Uterus (tissue), 4 donors: ENCODE data around the gene PLA2G2D. TPM values are rescaled to one million over a fixed set of nuclear protein-coding genes. Genes with fewer than 3 reads are reported as not detected.

ENCODE experiments used
- DNase-seq, 2 donors: peaks; one replicate each; pipeline ENCODE4 v3.0.0-alpha.2; 2019 to 2020
- H3K27ac ChIP-seq, 2 donors: fragments of 200-600 bp; sonication (generic); 1 replicate in 1 of 2; 2 replicates in 1 of 2; pipeline ENCODE4 v1.5.1; 2016 to 2018
- H3K27me3 ChIP-seq, 2 donors: fragments of 200-600 bp; sonication (generic); one replicate each; pipeline ENCODE4 v1.5.1; 2018 to 2019; ENCODE audit warnings: control low read depth in 1 of 2
- H3K36me3 ChIP-seq, 2 donors: fragments of 200-600 bp; sonication (generic); one replicate each; pipeline ENCODE4 v1.5.1; 2019; ENCODE audit warnings: control low read depth in 1 of 2
- H3K4me1 ChIP-seq, 2 donors: fragments of 200-600 bp; sonication (generic); one replicate each; pipeline ENCODE4 v1.5.1; 2018 to 2019; ENCODE audit warnings: control low read depth in 1 of 2
- H3K4me3 ChIP-seq, 2 donors: fragments of 200-600 bp; sonication (generic); 1 replicate in 1 of 2; 2 replicates in 1 of 2; pipeline ENCODE4 v1.5.1; 2018 to 2019; ENCODE audit warnings: mild to moderate bottlenecking in 1 of 2
- H3K9me3 ChIP-seq, 2 donors: fragments of 200-600 bp; sonication (generic); one replicate each; pipeline ENCODE4 v1.5.1; 2019; ENCODE audit warnings: control low read depth in 1 of 2
- POLR2A ChIP-seq, 2 donors: fragments of 450-650 bp; IDR thresholded peaks; one replicate each; pipeline ENCODE4 v1.6.1; 2016; ENCODE audit warnings: antibody characterized with exemption in 2 of 2, mild to moderate bottlenecking in 1 of 2, moderate library complexity in 1 of 2
- intact Hi-C: fragments of 100-400 bp; cut with DNase I; formaldehyde crosslinking; loops from one replicate; pipeline ENCODE4 v1.15.1; 2023; ENCODE audit warnings: low total_unique reads
- total RNA-seq, 4 donors: library from RNA; depleted of rRNA in 3 of 4; stranded (reverse); fragments of >200 nt in 3 of 4; gene quantifications; one replicate each; pipeline versions ENCODE4 v1.1.0 to v1.2.4, GENCODE V29; 2014 to 2023
- TF ChIP-seq, protein P1 (sequence below), 4 experiments: fragments of 200-600 bp in 2 of 4; fragments of 450-650 bp in 2 of 4; sonication (generic) in 2 of 4; IDR thresholded peaks; one replicate each; pipeline ENCODE4 v1.5.1; 2016 to 2019; ENCODE audit warnings: antibody characterized with exemption in 4 of 4, mild to moderate bottlenecking in 2 of 4, moderate library complexity in 1 of 4
- donor health status: DM: yes; HTN: yes; CAD: no.

Gene PLA2G2D
- total RNA-seq, 4 donors from 2014 or later: not detected

DNA sequence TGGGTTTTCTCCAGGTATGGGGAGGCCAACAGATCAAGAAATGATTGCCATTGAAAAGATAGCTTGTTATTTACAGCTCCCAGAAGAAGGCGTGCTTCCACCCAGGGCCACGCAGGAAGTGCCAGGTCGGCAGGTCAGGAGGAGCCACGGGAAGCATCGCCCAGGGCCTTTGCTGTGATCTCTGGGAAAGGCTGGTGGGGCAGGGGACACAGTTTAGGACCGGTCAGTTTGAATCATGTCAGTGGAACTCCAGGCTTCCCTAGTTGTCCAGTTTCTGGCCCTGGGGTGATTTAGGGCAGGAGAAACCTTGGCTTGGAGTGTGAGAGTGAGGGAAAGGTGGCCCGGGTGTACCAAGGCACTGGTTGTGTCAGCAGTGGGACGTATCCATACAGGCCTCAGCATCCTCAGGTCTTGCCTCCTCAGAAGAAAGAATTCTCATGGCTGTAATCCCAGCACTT lies 38.0 kb downstream of the PLA2G2D start:
- H3K4me3 ChIP-seq: no peak overlapping the region
- H3K4me1 ChIP-seq: no peaks in the 10 kb centered on the region
- H3K27ac ChIP-seq: no peak overlapping the region
- H3K27me3 ChIP-seq: no peaks in the 10 kb centered on the region
- H3K36me3 ChIP-seq: no peaks in the 10 kb centered on the region
- TF ChIP-seq, protein P1, sequence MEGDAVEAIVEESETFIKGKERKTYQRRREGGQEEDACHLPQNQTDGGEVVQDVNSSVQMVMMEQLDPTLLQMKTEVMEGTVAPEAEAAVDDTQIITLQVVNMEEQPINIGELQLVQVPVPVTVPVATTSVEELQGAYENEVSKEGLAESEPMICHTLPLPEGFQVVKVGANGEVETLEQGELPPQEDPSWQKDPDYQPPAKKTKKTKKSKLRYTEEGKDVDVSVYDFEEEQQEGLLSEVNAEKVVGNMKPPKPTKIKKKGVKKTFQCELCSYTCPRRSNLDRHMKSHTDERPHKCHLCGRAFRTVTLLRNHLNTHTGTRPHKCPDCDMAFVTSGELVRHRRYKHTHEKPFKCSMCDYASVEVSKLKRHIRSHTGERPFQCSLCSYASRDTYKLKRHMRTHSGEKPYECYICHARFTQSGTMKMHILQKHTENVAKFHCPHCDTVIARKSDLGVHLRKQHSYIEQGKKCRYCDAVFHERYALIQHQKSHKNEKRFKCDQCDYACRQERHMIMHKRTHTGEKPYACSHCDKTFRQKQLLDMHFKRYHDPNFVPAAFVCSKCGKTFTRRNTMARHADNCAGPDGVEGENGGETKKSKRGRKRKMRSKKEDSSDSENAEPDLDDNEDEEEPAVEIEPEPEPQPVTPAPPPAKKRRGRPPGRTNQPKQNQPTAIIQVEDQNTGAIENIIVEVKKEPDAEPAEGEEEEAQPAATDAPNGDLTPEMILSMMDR (IDR thresholded peaks at IDR 0.05): no peak
- TF ChIP-seq POLR2A (IDR thresholded peaks at IDR 0.05): no peak
- intact Hi-C loops: no loop called here
- H3K9me3 ChIP-seq: no peaks in the 10 kb centered on the region
- no peak for DNase-seq

DNA sequence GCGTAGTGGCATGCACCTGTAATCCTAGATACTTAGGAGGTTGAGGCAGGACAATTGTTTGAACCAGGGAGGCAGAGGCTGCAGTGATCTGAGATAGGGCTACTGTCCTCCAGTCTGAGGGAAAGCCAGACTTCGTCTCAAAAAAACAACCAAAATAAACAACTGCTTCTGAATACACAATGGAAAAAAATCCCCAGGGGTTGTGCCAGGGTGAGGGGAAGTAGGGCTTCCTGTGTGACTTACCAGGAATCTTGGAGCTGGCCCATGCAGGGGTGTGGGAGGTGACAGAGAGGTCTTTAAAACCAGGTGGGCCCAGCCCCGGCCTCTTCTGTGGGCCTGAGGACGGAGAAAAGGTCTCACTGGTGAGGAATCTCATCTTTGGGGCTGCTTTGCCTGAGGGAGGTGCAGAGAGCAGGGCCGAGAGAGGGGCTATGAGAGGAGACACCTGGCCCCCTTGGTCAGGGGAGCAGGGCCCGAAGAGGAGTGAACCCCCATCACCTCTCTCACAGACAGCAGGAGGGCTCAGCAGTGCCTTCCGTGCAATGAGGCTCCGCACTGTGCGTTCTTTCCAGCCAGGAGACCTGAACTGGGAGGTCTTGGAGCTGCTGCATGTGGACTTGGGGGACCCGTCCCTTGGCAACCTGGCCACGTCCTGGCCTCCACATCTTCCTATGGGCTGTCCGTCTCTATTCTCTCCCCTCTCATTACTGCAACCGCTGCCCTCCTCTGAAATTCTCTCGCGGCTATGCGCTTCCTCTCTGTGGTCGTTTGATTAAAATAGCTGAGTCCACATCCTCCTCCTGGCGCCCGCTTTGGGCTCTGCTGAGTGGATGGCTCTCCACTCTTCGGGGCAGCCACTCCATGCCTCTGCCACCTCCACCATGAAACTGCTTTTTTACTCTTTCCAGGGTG lies 38.6 kb downstream of the PLA2G2D start:
- intact Hi-C loops: no loop called here
- Histone ChIP-seq H3K27ac (no peak overlapping the region), H3K4me3 (no peak overlapping the region), H3K4me1 (no peaks in the 10 kb centered on the region), H3K36me3 (no peaks in the 10 kb centered on the region), H3K27me3 (no peaks in the 10 kb centered on the region), H3K9me3 (no peaks in the 10 kb centered on the region)
- no peak for DNase-seq
- TF ChIP-seq POLR2A (IDR thresholded peaks at IDR 0.05): no peak
- TF ChIP-seq, protein P1 (IDR thresholded peaks at IDR 0.05): no peak

DNA sequence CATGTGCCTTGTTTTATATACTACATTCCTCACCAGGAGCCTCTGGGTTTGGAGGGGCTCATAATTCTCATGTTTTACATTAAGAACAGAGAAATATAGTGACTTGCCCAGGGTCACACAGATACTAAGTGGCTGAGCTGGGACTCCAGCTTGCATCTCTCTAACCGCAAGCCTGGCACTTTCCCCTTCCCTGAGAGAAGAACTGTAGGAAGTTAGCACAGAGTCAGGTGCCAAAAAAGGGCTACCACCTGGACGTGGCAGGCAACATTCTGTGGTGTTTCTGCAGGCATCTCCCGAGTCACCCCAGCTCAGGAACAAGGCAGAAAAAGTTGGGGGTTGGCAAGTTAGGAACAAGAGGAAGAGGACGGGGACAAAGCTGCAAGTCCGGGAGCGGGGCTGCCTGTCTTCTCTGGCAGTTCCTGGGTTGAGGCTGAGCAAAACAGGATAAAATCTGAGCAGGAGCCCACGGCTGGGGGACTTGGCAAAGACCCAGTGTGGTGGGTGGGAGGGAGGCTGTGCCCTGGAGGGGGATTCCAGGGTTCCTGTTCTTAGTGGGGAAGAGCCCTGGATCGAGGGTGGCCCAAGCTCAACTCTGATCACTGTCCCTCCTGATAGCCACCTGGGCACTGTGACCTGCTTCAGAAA lies 39.6 kb downstream of the PLA2G2D start:
- Histone ChIP-seq H3K27ac (no peak overlapping the region), H3K9me3 (no peaks in the 10 kb centered on the region), H3K4me3 (no peak overlapping the region), H3K27me3 (no peaks in the 10 kb centered on the region), H3K4me1 (no peaks in the 10 kb centered on the region), H3K36me3 (no peaks in the 10 kb centered on the region)
- intact Hi-C loops: no loop called here
- DNase-seq: no peak
- TF ChIP-seq, protein P1 (IDR thresholded peaks at IDR 0.05): no peak
- no peak for TF ChIP-seq POLR2A (IDR thresholded peaks at IDR 0.05)

DNA sequence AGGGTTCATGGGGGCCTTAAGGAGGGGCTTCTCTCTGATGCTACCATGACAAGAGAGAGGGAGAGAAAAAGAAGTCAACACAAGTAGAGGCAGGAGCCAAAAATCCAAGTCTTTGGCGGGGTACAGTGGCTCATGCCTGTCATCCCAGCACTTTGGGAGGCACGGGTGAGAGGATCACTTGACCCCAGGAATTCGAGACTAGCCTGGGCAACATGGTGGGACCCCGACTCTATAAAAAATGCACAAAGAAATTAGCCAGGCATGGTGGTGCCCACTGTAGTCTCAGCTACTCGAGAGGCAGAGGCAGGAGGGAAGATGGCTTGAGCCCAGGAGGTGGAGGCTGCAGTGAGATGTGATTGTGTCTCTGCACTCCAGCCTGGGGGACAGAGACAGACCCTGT lies 40.6 kb downstream of the PLA2G2D start:
- no peaks in the 10 kb centered on the region for H3K36me3 ChIP-seq
- intact Hi-C loops: no loop called here
- H3K27me3 ChIP-seq: no peaks in the 10 kb centered on the region
- no peak overlapping the region for H3K4me3 ChIP-seq
- TF ChIP-seq POLR2A (IDR thresholded peaks at IDR 0.05): no peak
- TF ChIP-seq, protein P1 (IDR thresholded peaks at IDR 0.05): no peak
- no peak overlapping the region for H3K27ac ChIP-seq
- H3K4me1 ChIP-seq: no peaks in the 10 kb centered on the region
- no peak for DNase-seq
- H3K9me3 ChIP-seq: no peaks in the 10 kb centered on the region

DNA sequence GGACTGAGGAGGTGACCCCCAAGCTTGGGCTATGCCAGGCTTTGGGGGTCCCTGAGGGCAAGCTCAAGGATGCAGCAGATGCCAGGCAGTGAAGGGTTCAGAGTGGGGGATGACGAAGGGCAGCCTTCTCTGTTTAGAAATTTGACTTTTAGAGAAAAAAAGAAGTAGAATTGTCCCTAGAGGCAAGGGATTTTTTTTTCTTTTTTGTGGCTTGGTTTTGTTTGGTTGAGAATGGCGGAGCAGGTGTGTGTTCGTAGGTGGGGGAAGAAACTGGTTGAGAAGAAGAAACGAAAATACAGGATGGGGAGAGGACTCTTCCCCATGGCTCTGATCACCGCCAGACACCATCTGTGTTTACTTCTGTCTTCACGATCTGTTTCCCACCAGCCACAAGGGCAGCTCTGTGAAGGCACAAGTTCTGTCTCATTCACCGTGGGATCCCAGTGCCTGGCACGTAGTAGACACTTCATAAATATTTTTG lies 41.1 kb downstream of the PLA2G2D start:
- H3K27ac ChIP-seq: no peak overlapping the region
- H3K4me1 ChIP-seq: no peaks in the 10 kb centered on the region
- DNase-seq: no peak
- intact Hi-C loops: no loop called here
- H3K4me3 ChIP-seq: no peak overlapping the region
- TF ChIP-seq, protein P1 (IDR thresholded peaks at IDR 0.05): no peak
- no peak for TF ChIP-seq POLR2A (IDR thresholded peaks at IDR 0.05)
- H3K9me3 ChIP-seq: no peaks in the 10 kb centered on the region
- H3K36me3 ChIP-seq: no peaks in the 10 kb centered on the region
- H3K27me3 ChIP-seq: no peaks in the 10 kb centered on the region
